A673 (cell line): ENCODE results near the gene ALDH16A1. TPM values are rescaled to one million over a fixed set of nuclear protein-coding genes. Genes with fewer than 3 reads are reported as not detected.

Source experiments
- BruUV-seq: library from RNA; stranded (reverse); fragments of 400-500 nt; replicated peaks from 2 replicates; lab custom pipeline; 2021; lab: Mats Ljungman, UMichigan
- CTCF ChIA-PET: fragments of 300-600 bp; sonication (Branson Sonifier 250); formaldehyde crosslinking; loops from one replicate; lab custom pipeline; 2022; ENCODE audit warnings: antibody characterized with exemption; lab: Charles Lee
- POLR2A ChIA-PET: fragments of 300-600 bp; sonication (Branson Sonifier 250); formaldehyde crosslinking; loops from one replicate; lab custom pipeline; 2022; ENCODE audit warnings: antibody characterized with exemption; ENCODE audit not compliant: low non-redundant PET; lab: Charles Lee
- DNase-seq: peaks from one replicate; pipeline ENCODE4 v3.0.0-alpha.2; 2015; ENCODE audit warnings: low spot score
- H3K27ac ChIP-seq: fragments of 200-600 bp; sonication (generic); 2 replicates; pipeline ENCODE4 v1.5.1; 2016; ENCODE audit warnings: mixed run types, low read depth, mild to moderate bottlenecking, mixed read lengths, antibody characterized with exemption, low read length; ENCODE audit not compliant: poor library complexity, severe bottlenecking
- H3K27me3 ChIP-seq: fragments of 200-600 bp; sonication (generic); replicated peaks from 2 replicates; pipeline ENCODE4 v1.6.1; 2017; ENCODE audit warnings: mixed run types, low read depth, mild to moderate bottlenecking, mixed read lengths, antibody characterized with exemption, low read length; ENCODE audit not compliant: insufficient read depth, poor library complexity
- H3K36me3 ChIP-seq: fragments of 200-600 bp; sonication (generic); 2 replicates; pipeline ENCODE4 v1.6.1; 2016; ENCODE audit warnings: mixed run types, mild to moderate bottlenecking, mixed read lengths, antibody characterized with exemption, low read length; ENCODE audit not compliant: insufficient read depth, poor library complexity, severe bottlenecking
- H3K4me1 ChIP-seq: fragments of 200-600 bp; sonication (generic); 2 replicates; pipeline ENCODE4 v1.6.1; 2017; ENCODE audit warnings: mixed run types, mild to moderate bottlenecking, mixed read lengths, antibody characterized with exemption, low read length; ENCODE audit not compliant: insufficient read depth, poor library complexity, severe bottlenecking
- H3K4me3 ChIP-seq: fragments of 200-600 bp; sonication (generic); 2 replicates; pipeline ENCODE4 v1.5.1; 2016; ENCODE audit warnings: low read depth, mixed run types, mild to moderate bottlenecking, mixed read lengths, low read length; ENCODE audit not compliant: poor library complexity, severe bottlenecking
- H3K9me3 ChIP-seq: fragments of 200-600 bp; sonication (generic); 2 replicates; pipeline ENCODE4 v1.6.1; 2016; ENCODE audit warnings: mixed run types, low read depth, mild to moderate bottlenecking, mixed read lengths, antibody characterized with exemption, low read length; ENCODE audit not compliant: poor library complexity, severe bottlenecking
- EZH2 ChIP-seq: fragments of 200-600 bp; sonication (generic); IDR thresholded peaks from 2 replicates; pipeline ENCODE4 v1.6.1; 2017; ENCODE audit warnings: borderline replicate concordance, low read depth, mild to moderate bottlenecking, mixed read lengths, antibody characterized with exemption, low read length; ENCODE audit not compliant: poor library complexity, severe bottlenecking
- intact Hi-C: fragments of 100-400 bp; cut with micrococcal nuclease; formaldehyde crosslinking; loops from one replicate; pipeline ENCODE4 v1.10.0; 2022; ENCODE audit not compliant: unreplicated experiment
- total RNA-seq: library from RNA; stranded (reverse); gene quantifications from 2 replicates; pipeline ENCODE4 v1.2.3, GENCODE V29; 2021
- TF ChIP-seq, protein P1 (sequence below): fragments of 300-800, 200-600 bp; sonication (generic); conservative IDR thresholded peaks from 2 replicates; pipeline ENCODE4 v1.5.1; 2017; ENCODE audit warnings: low read depth, mild to moderate bottlenecking, antibody characterized with exemption, low read length, moderate library complexity, mixed read lengths

The ALDH16A1 gene
- total RNA-seq, 1 experiment from 2014 or later: 23.2 TPM

DNA sequence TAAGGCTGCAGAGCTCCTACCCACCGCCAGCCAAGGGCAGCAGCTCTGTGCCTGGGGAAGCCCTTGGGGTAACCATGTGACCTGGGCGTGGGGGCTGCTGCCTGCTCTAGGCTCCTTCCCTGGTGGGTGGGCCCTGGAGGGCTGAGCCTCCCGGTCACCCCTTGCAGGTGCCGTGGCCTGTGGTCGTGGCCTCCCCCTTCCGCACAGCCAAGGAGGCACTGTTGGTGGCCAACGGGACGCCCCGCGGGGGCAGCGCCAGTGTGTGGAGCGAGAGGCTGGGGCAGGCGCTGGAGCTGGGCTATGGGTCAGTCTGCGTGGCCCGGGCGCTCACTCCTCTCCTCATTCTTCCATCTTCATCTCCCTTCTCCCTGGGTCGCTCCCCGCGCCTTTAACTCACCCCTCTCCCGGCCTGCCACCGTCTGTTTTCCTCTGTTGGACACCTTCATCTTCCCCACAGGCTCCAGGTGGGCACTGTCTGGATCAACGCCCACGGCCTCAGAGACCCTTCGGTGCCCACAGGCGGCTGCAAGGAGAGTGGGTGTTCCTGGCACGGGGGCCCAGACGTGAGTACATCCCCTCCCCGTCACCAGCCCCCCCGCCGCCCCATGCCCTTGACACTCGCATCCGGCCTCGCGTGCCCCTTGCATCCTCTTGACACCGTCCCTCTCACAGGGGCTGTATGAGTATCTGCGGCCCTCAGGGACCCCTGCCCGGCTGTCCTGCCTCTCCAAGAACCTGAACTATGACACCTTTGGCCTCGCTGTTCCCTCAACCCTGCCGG lies 11.1 kb downstream of the ALDH16A1 start:
- CTCF ChIA-PET: no interaction called here
- no peak for DNase-seq
- POLR2A ChIA-PET: no interaction called here

DNA sequence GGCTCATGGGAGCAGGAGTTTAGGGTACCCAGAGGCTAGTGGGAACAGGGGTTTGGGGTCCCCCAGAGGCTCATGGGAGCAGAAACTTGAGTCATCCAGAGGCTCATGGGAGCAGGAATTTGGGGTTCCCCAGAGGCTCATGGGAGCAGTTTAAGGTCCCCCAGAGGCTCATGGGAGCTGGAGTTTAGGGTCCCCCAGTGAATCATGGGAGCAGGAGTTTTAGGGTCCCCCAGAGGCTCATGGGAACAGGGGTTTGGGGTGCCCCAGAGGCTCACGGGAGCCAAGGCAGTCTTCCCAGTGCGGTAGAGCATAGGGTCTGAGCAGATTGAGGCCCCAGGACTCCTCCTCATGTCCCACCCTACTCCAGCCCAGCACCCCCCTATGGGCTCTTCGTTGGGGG lies 12.3 kb downstream of the ALDH16A1 start:
- TF ChIP-seq EZH2: no peak
- TF ChIP-seq, protein P1, sequence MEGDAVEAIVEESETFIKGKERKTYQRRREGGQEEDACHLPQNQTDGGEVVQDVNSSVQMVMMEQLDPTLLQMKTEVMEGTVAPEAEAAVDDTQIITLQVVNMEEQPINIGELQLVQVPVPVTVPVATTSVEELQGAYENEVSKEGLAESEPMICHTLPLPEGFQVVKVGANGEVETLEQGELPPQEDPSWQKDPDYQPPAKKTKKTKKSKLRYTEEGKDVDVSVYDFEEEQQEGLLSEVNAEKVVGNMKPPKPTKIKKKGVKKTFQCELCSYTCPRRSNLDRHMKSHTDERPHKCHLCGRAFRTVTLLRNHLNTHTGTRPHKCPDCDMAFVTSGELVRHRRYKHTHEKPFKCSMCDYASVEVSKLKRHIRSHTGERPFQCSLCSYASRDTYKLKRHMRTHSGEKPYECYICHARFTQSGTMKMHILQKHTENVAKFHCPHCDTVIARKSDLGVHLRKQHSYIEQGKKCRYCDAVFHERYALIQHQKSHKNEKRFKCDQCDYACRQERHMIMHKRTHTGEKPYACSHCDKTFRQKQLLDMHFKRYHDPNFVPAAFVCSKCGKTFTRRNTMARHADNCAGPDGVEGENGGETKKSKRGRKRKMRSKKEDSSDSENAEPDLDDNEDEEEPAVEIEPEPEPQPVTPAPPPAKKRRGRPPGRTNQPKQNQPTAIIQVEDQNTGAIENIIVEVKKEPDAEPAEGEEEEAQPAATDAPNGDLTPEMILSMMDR: no peak

More for the DNA sequence above, 11.1 kb downstream of the ALDH16A1 start:
- no peaks in the 10 kb centered on the region for H3K36me3 ChIP-seq
- H3K27me3 ChIP-seq: no peaks in the 10 kb centered on the region
- no TSS peak for BruUV-seq
- no peak for TF ChIP-seq EZH2
- TF ChIP-seq, protein P1: no peak
- peaks cover 7% of the 10 kb centered on the region for H3K4me1 ChIP-seq
- H3K4me3 ChIP-seq: no peak overlapping the region
- no peak overlapping the region for H3K27ac ChIP-seq
- no peaks in the 10 kb centered on the region for H3K9me3 ChIP-seq
- intact Hi-C loops: no loop called here

DNA sequence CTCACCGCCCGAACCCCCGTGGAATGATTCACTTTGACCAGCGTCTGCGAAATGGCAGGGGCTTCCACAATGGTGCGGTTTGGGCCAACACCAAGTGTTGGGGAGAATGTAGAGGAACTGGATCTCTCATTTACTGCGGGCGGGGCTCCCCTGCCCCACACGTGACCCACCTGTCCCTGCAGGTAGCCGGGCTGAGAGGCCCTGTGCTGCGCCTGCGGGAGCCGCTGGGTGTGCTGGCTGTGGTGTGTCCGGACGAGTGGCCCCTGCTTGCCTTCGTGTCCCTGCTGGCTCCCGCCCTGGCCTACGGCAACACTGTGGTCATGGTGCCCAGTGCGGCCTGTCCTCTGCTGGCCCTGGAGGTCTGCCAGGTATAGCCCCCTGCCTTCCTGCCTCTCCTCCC lies 15.2 kb downstream of the ALDH16A1 start:
- Histone ChIP-seq H3K4me1 (peaks cover 8% of the 10 kb centered on the region), H3K36me3 (no peaks in the 10 kb centered on the region), H3K27ac (no peak overlapping the region), H3K4me3 (no peak overlapping the region), H3K9me3 (no peaks in the 10 kb centered on the region), H3K27me3 (no peaks in the 10 kb centered on the region)
- ChIA-PET POLR2A (no interaction called here), CTCF (no interaction called here)
- intact Hi-C loops: no loop called here
- DNase-seq: no peak
- TF ChIP-seq EZH2: no peak
- TF ChIP-seq, protein P1: no peak
- BruUV-seq: no TSS peak

More for the DNA sequence above, 12.3 kb downstream of the ALDH16A1 start:
- Histone ChIP-seq H3K4me3 (no peak overlapping the region), H3K36me3 (no peaks in the 10 kb centered on the region), H3K27ac (no peak overlapping the region), H3K4me1 (peaks cover 8% of the 10 kb centered on the region), H3K9me3 (no peaks in the 10 kb centered on the region), H3K27me3 (no peaks in the 10 kb centered on the region)
- no peak for DNase-seq
- intact Hi-C loops: no loop called here
- ChIA-PET POLR2A (no interaction called here), CTCF (no interaction called here)
- no TSS peak for BruUV-seq
